Caki2 (cell line): ENCODE data around the gene LIPI. TPM values are rescaled to one million over a fixed set of nuclear protein-coding genes. Genes with fewer than 3 reads are reported as not detected.
"Not testable (repeated sequence)": the region's sequence is repeated elsewhere in the genome, so short reads cannot be mapped to it uniquely, and the experiment has no call there.

Experiments
- DNase-seq: peaks from one replicate; pipeline ENCODE4 v3.0.0-alpha.2; 2015; ENCODE audit warnings: low read depth
- in situ Hi-C: cut with HindIII; loops from 2 replicates; pipeline ENCODE4 v1.10.0; 2016; ENCODE audit warnings: low sequenced_read_pairs, low pct_unique_long_range_greater_than_20kb, mixed read lengths
- total RNA-seq: library from RNA; depleted of rRNA; stranded (reverse); fragments of >200 nt; shearing (Covaris generic); gene quantifications from 2 replicates; pipeline ENCODE4 v1.2.3, GENCODE V29; 2014; ENCODE audit warnings: low replicate concordance; rRNA removed

The LIPI gene
- not detected in 2 replicates for total RNA-seq

DNA sequence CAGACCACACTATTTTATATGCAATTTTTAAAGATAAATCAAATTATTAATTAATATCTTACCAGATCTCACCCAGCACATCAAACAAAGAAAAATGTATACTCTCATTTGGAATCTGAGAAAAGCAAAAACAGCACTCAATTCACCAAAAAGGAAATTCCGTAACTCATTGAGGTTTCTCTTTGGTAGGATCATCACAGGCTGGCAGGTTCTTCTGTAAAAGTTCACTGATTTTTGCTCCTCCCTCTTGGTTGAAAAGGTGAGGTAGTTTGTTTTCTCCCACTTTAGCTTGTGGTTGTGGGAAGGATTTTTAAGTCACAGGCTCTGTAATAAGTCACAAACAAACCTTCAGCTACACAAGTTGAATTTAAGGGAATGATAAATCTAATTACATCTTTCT is at the start of gene LIPI:
TSS of gene LIPI (minus strand) at position 218 of the 400 bp plus-strand sequence. CDS start at position 108, 110 bp downstream.
- no peak for DNase-seq
- in situ Hi-C loops: no loop called here

DNA sequence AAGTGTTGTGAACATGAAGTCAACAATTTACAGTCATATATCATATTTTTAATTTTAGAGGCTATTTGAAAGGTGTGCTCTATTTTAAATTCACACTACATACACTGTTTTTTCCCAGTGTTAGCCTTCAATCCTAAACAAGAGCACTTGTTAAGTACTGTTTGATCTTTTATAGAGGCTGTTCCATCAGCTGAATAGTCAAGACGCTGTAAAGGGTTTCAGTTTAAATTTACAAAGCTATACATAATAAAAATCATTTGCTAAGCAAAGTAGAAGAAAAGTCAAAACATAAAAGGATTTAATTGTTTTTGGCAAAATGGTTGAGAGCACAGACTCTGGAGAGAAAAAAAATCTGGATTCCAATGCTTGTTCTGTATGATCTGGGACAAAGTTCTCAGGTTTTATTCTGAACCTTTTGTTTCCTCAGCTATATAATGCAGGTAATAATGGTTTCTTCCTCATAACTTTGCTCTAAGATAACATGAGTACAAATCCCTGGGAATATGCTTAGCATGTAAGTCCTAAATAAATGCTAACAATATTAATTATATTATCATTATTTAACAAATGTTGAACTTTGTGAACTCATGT is 49.5 kb upstream of the LIPI start:
- in situ Hi-C loops: no loop called here
- no peak for DNase-seq

DNA sequence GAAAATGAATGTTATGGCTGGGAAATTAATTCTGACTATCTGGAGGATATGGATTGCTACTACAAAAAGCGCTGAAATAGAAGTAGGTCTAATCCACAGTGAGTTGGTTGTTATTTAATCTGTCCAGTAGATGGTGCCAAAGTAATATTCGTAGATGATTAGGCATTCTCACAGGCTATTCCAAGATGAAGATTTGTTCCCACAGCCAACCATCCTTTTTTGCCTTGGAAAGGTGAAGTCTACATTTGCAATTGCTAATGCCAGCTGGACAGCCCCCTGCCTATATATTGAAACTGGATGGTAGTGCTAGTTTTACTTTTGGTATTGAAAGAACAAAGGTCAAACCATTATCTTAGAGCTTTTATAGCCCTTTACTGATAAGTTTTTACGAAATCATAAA is 49.0 kb upstream of the LIPI start:
- peak; percentile 33 for DNase-seq
- in situ Hi-C loops: no loop called here

DNA sequence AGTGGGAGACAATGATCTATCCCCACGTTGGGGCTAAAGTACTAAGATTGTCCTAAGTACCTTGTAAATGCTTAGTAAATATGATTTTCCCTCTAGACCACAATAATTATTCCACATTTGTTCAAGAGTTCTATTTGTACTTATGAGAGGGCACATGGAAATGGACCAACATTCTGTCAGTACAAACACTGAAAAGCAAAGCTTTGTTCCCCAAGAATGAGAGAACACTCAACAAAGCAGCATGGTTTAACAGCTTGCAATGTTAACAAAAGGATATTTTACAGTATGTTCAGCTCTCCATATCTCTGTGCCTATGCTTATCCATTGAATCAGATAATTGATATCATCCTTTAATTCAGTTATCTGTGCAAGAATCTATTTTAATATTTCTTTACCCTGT is 40.6 kb upstream of the LIPI start:
- in situ Hi-C loops: no loop called here
- DNase-seq: no peak

DNA sequence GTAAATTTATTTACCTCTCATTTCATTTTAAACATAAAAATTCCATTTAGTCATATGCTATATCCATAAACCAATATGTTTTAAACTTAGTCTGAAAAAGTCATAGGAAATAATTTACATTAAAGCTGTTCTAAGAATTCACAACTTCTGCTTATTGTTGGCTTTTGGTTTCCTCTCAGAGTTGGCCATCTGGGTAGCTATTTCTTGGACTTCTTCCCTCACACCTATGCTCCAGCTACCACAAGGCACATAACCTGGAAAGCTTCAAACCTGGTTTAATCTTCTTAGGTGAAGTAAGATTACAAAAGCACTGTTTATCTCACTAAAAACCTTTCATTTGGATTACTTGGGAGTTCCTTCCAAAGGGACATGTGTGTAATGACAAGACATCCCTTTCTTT is 35.0 kb upstream of the LIPI start:
- no peak for DNase-seq
- in situ Hi-C loops: no loop called here

DNA sequence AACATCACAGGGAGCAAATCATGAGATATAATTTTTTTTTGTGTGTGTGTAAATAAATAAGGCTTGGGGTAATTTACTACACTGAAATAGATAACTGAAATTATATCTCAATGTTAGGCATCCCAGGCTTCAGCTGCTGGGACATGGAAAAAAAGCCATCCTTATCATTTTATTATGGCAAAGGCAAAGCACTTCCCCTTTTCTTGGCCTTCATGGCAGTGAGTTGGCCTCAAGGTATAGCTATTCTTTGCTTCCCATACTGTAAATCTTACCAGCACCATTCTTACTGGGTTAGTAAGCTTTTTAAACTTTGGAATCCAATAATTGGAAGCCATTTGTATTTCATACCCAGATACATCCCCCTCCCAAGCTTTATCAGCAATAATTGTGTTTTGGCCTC is 34.2 kb upstream of the LIPI start:
- in situ Hi-C loops: no loop called here
- DNase-seq: no peak

DNA sequence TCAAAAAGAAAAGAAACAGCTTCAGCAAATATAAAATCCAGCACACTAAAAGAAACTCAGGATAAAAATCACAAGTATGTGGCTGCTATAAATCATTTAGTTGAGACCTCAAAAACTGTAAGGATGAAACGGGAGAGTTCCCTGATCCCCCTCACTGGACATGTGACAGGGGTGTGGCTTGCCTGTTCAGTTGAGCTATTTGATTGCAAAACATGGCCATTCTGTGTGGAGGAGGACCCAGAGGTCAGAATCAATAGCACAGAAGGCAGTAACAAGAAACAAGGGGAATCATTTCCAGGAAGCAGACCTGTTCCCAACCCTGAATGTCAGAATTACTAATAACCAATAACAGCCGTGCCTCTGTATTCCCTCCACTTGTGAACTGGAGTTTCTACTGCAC is 33.1 kb upstream of the LIPI start:
- no peak for DNase-seq
- in situ Hi-C loops: no loop called here

DNA sequence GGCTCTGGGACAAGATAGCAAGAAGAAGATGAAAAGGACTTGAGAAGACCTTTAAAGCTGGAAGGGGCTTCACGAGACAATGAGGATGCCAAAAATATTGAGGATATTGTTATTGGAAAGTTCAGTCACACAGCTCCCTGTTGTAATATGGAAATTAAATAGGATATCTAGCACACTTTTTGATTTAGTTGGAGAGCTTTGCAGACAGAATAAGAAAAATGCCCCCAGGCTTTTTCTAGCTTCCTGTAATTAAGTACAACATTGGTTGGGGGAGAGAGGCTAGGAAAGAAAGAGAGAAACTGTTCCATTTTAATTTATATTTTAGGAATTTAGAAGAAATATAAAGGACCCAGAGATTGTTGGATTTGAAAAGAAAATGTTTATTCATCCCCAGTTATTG is 32.7 kb upstream of the LIPI start:
- no peak for DNase-seq
- in situ Hi-C loops: no loop called here

DNA sequence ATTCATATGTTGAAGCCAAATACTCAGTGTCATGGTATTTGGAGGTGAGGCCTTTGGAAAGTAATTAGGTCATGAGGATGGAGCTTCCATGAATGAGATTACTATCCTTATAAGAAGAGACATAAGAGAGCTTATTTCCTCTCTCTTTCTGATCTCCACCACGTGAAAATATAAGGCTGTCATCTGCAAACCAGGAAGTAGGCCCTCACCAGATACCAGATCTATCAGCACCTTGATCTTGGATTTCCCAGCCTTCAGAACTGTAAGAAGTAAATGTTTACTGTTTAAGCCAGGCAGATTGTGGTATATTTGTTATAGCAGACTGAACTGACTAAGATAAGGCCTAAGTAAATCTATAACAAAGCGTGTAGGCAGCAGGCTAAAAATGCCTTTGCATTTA is 30.5 kb upstream of the LIPI start:
- DNase-seq: no peak
- in situ Hi-C loops: no loop called here

DNA sequence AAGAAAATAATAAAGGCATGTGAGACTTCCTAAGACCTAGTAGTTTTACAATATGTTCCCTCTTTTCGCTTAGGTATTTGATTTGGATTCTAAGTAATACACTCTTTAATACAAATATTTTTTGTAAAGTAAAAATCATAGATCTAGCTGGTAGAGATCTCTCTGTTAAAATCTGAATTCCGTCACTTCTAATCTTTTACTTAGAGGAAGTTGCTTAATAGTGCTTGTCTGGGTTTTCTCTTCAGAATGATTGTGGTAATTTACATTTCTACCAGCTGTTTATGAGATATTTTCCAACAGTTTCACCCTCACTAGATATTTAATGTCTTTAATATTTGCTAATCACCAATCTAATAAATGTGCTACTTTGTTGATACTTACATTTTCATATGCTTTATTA is 28.5 kb upstream of the LIPI start:
- in situ Hi-C loops: no loop called here
- no peak for DNase-seq

DNA sequence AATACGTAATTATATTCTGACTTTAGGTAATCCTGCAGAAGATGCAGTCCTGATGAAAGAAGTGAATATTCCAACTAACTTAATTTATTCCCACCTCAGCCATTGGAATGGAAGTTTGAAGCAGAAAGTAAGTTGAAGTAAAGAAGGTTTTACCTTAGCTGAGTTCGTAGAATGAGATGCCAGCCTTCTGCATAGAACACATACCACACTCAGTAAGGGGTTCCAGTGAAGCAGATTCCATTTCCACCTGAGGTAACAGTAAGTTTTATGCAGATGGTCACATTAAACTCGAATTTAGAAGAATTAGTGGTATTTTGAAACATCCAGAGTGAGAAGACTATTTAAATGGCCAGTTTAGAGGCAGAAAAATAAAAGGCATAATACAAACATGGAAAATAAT is 25.4 kb upstream of the LIPI start:
- no peak for DNase-seq
- in situ Hi-C loops: no loop called here

DNA sequence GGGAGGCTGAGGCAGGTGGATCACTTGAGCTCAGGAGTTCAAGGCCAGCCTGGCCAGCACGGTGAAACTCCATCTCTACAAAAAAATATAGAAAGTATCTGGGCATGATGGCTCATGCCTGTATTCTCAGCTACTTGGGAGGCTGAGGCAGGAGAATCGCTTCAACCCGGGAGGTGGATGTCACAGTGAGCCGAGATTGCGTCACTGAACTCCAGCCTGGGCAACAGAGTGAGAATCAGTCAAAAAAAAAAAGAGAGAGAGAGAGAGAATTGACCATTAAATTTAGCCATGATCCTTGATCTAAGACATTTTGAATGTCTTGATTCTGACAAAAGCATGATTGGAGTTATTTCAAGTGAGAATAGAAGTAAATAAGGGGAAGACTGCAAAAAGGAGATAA is 24.3 kb upstream of the LIPI start:
- in situ Hi-C loops: no loop called here
- DNase-seq: no peak

DNA sequence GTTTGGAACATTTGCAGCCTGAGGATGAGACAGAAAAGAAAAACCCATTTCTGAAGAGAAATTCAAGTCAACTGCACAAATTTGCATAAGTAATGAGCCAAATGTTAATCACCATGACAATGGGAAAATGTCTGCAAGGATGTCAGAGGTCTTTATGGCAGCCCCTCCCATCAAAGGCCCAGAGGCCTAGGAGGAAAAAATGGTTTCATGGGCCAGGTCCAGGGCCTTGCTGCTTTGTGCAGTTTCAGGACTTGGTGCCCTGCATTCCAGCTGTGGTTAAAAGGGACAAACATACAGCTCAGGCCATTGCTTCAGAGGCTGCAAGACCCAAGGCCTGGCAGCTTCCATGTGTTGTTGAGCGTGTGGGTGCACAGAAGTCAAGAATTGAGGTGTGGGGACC is 18.6 kb upstream of the LIPI start:
- no peak for DNase-seq
- in situ Hi-C loops: no loop called here

DNA sequence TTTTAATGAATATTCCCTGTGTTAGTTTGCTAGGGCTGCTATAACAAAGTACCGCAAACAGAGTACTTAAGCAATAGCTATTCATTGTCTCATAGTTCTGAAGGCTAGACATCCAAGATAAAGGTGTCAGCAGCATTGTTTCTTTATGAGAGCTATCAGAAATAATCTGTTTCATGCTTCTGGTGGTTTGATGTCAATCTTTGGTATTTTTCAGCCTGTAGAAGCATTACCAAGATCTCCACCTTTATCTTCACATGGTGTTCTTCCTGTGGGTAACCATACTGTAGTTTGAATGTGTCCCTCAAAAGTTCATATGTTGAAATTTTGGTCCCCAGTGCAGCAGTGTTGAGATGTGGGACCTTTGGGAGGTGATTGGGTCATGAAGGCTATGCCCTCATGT is 12.6 kb upstream of the LIPI start:
- DNase-seq: no peak
- in situ Hi-C loops: no loop called here

DNA sequence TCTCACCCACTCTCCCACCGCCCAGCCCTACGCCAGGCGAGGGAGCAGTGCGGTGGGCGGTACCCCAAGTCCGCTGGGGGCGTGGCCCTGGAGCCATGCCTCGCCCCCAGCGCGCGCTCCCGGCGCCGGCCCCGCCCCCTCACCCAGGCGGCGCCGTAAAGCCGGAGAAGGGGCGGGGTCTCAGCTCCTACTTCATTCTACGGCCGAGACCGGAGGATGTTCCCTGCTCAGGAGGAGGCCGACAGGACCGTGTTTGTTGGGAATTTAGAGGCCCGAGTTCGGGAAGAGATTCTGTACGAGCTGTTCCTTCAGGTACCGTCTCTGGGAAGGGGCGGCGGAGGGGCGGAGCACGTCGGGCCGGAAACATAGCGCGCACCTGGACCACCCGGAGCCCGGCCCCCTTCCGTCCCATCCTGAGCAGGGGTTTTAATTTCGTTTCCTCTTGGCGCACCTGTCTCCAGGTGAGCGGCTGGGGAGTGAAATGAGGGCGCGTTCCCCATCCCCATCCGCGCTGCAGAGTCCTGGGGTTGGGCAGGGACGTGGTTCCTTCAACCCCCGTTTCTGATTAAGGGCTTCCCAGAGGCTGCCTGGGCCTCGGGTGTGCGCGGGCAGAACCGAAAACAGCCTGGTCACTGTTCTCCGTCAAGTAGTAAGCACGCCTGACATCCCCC is 5.4 kb upstream of the LIPI start, which contains the start of gene RBM11:
TSS of gene RBM11 (plus strand) at position 187 of the 671 bp plus-strand sequence. CDS start at position 217, 30 bp downstream.
- in situ Hi-C loops: no loop called here
- peak; percentile 78 for DNase-seq

DNA sequence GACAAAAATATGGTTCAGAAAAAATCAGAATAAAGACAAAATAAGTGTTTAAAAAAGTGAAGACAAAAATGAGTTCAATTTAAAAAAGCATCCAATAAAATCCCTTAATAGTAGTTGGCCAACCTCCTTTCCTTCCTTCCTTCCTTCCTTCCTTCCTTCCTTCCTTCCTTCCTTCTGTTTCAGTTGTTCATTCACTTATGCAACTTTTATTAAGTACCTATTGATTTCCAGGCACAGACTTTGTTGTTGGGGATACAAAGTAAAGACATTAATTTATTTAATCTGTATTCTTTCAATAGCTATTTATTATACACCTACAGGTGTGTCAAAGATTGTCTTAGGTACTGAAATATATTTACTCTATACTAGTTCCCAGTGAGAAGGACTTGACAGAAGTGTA is 2.4 kb upstream of the LIPI start:
- DNase-seq: no peak
- in situ Hi-C loops: no loop called here

DNA sequence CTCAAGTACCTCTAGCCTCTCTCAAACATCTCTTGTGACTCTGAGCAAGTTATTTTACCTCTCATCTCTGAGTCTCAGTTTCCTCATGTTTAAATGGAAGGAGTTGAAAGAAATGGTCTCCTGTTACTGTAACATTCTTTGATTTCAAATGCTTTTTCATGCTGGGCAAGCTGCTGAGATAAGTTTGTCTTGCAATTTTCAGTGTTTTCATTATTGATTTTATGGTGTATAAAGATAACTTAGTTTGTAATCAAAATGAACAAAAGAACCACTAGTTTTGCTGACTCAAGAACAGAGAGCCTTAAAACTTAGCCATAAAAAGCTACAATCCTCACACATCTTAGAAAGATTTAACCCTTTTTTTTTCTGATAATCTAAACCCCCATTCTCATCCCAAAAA is 4.5 kb downstream of the LIPI start:
- DNase-seq: no peak
- in situ Hi-C loops: no loop called here

DNA sequence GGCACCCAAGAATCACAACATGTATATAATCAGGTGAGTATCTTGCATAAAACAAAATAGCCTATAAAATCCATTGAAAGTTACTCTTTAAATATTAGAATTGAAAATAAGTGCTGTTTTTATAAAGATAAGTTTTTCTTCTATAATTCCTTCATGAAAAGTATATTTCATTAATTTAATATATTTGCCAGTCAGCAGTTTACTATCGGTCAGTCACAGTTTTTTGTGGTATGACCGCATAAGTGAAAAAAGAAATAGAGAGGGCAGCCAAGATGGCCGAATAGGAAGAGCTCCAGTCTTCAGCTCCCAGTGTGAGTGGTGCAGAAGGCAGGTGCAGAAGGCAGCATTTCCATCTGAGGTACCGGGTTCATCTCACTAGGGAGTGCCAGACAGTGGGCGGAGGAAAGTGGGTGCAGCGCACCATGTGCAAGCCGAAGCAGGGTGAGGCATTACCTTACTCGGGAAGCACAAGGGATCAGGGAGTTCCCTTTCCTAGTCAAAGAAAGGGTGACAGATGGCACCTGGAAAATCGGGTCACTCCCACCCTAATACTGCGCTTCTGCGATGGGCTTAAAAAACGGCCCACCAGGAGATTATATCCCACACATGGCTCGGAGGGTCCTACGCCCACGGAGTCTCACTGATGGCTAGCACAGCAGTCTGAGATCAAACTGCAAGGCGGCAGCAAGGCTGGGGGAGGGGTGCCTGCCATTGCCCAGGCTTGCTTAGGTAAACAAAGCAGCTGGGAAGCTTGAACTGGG is 44.1 kb downstream of the LIPI start:
- in situ Hi-C loops, DNase-seq: not testable (repeated sequence)

DNA sequence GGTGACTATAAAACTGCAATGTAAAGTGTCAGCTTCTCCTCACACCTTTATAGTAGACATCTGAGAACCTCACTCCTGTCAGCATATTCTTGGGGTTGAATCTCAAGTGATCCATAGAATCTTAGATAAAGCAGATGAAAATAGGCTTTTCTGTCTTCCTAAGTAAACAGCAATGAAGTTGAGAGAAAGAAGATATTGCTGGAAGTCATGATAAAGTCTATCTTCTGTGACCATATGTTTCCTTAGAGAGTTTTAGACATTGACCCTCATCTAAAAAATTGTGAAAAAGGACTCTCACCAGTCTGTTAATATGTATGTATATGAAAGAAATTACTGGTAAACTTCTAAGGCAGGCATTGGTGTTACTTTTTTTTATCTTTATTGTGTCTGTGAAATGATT is 66.8 kb downstream of the LIPI start:
- no peak for DNase-seq
- in situ Hi-C loops: no loop called here
